GM19438 (cell line): ENCODE results near the gene TNIK.
A peak's percentile ranks its signal among the peaks of the same experiment; 100 is the strongest.

Source experiments
- ATAC-seq: cut with Tn5 transposase; IDR thresholded peaks from one replicate; pipeline ENCODE4 v1.9.1; 2021; ENCODE audit warnings: low read depth; ENCODE audit not compliant: unreplicated experiment

The TNIK gene

DNA sequence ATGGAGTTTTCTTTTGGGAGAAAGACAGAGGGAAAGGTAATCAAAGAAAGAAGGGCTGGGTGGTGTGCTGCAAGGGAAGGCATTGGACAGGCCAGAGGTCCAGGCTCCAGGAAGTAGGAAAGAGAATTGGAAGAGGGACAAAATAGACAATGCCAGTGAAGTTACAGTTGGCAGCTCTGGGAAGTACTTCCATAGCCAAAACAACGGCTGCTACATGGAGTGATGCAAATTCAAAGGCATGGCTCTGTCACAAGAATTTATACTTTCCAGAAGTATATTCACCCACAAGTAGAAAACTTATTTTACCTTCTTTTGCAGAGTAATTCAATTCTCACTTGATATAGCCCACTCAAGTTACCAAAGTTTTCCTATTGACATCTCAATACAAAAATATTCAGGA, 191.5 kb downstream of the TNIK start:
- ATAC-seq: no peak

DNA sequence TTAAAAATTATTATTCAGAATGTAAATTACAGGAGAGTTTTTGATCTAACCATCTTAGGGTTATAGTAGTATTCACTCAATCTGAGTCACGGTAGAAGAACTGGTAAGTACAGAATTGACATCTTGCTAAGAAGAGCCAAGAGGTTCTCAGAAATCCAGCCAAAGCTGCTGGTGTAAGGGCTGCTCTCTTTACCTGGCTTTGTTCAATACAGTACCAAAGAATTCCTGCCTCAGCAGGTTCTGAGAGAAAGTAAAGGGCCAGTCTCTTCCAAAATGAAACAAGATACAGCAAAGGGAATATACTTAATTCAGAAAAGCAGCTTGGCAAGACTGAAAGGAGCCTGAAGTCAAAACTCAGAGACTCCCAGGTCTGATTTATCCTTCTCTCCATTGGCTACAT, 193.1 kb downstream of the TNIK start:
- ATAC-seq: no peak

- no peak for ATAC-seq
These were observed 193.5 kb downstream of the TNIK start for GRCh38 chr3:171266740-171267073.

- no peak for ATAC-seq
These were observed 194.0 kb downstream of the TNIK start for GRCh38 chr3:171266034-171266739.

DNA sequence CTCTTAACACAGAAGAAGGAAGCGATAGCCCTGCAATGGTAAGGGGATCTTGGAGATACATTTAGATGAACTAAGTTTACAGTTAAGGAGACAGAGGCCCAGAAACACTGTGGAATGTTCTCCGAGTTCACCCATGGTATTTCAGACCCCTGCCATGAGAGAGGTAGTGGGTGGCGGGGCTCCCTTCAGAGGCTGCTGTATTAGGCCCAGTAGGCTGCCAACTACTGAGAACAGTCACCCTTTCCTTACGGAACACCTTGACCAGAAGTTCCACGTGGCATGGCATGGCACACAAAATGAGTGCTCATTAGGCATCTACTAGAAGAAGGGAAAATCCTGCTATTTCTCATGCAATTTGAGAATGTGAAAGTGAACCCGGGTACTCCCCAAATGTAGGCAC, 195.4 kb downstream of the TNIK start:
- ATAC-seq: no peak

GRCh38 chr3:171262431-171262830, 197.8 kb downstream of the TNIK start:
- ATAC-seq: no peak

- ATAC-seq: no peak
These were observed 198.7 kb downstream of the TNIK start for GRCh38 chr3:171261487-171261886.

- no peak for ATAC-seq
These were observed 199.3 kb downstream of the TNIK start for GRCh38 chr3:171260899-171261298.

GRCh38 chr3:171260466-171260865, 199.7 kb downstream of the TNIK start:
- no peak for ATAC-seq

DNA sequence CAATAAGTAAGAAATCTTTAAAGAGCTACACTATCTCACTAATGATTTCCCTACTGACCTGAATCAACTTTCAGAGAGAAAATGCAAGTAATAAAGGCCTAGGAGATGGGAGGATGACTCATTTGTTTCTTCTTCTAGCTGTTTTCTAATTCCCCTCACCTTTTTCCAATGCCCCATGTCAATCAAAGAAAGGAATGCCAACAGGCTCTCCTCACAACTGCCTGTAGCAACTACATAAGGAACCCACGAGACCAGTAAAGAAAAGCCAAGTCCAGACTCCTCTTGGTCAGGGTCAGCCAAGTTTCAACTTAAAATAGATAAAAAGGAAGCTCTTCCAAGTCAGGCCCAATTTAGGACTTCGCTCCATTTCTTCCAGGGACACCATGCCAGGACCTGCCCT, 201.9 kb downstream of the TNIK start:
- no peak for ATAC-seq

DNA sequence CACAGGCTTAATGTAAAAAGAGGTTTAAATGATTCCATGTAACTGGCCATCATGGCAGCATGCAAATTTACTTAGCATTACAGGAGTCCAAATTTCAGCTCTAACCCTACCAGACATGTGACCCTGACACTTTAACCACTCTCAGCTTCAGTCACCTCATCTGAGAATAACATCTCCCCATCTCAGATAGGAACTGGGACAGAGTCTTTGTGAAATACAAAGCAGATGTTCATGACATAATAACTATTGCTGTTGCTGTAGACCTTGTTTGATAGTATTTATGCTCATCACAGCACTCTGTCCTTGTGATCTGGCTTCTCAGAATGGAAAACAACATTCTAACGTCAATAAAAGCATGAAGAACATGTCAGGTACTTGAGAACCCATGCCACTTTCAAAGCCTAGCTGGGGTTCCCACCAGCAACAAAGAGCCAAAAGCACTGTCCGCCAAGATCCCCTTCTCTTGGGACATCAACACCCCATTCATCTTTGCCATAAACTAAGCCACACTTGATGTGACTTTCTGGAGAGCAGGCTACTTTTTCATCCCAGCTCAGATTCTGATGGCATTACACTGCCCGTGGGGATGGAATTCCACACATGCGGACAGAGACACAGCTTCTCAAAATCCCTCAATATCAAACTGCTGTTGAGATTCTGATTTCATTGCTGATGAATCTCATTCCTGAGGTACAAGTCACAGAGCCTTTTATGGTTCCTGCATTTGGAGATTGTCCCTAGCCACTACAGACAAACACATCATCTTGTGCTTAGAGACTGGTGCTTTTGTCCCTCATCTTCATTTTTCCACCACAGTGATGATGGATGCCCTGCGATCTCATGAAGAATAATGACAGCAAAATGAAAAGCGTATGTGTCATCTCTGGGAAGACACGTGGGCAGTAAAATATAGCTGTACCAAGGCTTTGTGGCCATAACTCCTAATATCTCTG, 202.7 kb downstream of the TNIK start:
- ATAC-seq: no peak

- ATAC-seq: no peak
These were observed 203.6 kb downstream of the TNIK start for GRCh38 chr3:171256445-171257250.

DNA sequence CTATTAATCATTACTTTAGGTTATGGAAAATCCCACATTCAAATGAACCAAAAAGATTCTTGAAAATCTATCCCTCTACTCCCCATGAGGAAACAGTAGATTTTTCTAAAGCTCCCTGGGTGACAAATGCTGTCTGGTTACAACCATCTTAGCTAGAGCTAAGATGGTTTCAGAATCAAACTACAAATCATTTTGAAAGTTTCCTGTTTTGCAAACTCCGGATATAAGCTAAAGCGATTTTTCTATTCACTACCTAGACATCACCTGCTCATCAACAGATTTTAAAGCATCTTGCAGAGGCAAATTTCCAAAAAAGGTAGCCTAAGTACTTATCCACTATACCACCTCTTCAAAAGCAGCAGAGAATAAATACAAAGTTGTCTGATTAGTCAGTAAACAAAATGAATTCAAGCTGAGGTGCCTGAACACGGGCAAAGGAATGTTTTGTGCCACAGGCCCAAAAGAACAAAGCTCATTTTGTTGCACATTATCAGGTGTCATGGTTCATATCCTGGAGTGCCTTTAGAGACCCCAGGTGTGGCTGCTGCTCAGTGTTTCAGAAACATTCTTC, 204.9 kb downstream of the TNIK start:
- ATAC-seq: peak; percentile 67

DNA sequence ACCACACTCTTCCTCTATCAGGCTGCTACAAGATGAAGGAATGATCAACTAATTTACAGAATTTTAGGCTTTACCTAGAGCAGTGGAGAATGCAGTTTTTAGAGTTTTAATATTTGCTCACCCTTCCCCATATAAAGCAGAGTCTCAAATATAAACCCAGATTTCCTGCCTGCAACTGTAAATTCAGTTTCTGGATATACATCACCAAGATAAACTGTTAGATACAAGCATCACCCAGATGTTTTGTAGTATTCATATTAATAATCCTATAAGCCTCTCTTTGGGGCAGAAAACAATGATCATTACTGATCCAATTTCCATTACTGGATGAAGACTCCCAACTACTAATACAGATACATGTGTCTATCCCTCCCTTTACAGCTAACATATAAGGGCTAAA, 205.9 kb downstream of the TNIK start:
- ATAC-seq: no peak

DNA sequence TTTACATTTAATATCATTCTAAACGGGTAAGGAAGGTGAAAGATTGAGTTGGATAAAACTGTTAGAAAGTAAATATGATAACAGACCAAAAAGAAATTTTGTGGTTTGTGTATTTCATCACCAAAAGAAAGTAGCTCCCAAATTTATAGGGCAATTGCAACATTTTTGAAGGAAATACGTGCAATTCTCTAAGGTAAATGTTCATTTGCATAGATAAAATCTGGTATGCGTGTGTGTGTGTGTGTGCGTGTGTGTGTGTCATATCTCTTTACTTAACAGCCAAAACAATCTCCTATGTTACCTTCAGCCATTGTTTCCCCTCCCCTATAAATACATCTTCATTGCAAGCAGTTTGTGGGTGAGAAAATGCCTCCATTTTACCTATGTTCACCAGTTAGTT, 208.4 kb downstream of the TNIK start:
- no peak for ATAC-seq

GRCh38 chr3:171250444-171250843, 209.8 kb downstream of the TNIK start:
- ATAC-seq: no peak

DNA sequence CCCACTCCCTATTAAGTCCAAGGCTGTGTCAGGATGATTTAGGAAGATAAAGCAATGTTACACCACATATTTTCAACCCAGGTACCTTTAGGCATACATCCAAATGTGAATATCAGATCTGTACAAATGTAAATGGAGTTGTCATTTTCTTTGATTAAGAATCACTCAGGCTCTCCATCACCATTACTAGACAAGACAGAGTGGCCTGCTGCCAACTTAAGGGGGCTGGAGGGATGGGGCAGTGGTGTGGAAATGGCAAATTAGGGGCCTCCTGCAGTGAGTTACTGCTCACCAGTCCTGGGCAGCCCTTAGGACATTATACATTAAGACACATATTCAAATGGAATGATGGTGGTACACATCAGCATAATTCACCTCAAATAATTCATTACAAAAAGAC, 211.0 kb downstream of the TNIK start:
- peak; percentile 11 for ATAC-seq

GRCh38 chr3:171248426-171249111, 211.6 kb downstream of the TNIK start:
- ATAC-seq: peak; percentile 73

GRCh38 chr3:171245796-171246765, 214.1 kb downstream of the TNIK start:
- no peak for ATAC-seq
